IPS-20b (cell line): ENCODE measurements around the gene CNTN1.

Experiments
- H3K27ac ChIP-seq: one replicate; pipeline ENCODE4 v1.5.1; 2013; ENCODE audit warnings: low read length
- H3K27me3 ChIP-seq: 2 replicates; pipeline ENCODE4 v1.6.1; 2013; ENCODE audit warnings: mild to moderate bottlenecking, low read length, inconsistent platforms; ENCODE audit not compliant: insufficient read depth
- H3K36me3 ChIP-seq: 2 replicates; pipeline ENCODE4 v1.6.1; 2013; ENCODE audit warnings: low read depth, mild to moderate bottlenecking, inconsistent platforms, low read length, moderate library complexity; ENCODE audit not compliant: insufficient read depth
- H3K4me1 ChIP-seq: 2 replicates; pipeline ENCODE4 v1.6.1; 2013; ENCODE audit warnings: mild to moderate bottlenecking, control low read depth, inconsistent platforms, low read length, moderate library complexity; ENCODE audit not compliant: insufficient read depth
- H3K4me3 ChIP-seq: 2 replicates; pipeline ENCODE4 v1.5.1; 2013; ENCODE audit warnings: mild to moderate bottlenecking, low read length, inconsistent platforms
- H3K9ac ChIP-seq: 2 replicates; pipeline ENCODE4 v1.6.1; 2013; ENCODE audit warnings: low read depth, mild to moderate bottlenecking, inconsistent platforms, low read length, moderate library complexity
- H3K9me3 ChIP-seq: 2 replicates; pipeline ENCODE4 v1.6.1; 2013; ENCODE audit warnings: mild to moderate bottlenecking, low read depth, low read length, inconsistent platforms; ENCODE audit not compliant: insufficient read depth

CNTN1 gene

DNA sequence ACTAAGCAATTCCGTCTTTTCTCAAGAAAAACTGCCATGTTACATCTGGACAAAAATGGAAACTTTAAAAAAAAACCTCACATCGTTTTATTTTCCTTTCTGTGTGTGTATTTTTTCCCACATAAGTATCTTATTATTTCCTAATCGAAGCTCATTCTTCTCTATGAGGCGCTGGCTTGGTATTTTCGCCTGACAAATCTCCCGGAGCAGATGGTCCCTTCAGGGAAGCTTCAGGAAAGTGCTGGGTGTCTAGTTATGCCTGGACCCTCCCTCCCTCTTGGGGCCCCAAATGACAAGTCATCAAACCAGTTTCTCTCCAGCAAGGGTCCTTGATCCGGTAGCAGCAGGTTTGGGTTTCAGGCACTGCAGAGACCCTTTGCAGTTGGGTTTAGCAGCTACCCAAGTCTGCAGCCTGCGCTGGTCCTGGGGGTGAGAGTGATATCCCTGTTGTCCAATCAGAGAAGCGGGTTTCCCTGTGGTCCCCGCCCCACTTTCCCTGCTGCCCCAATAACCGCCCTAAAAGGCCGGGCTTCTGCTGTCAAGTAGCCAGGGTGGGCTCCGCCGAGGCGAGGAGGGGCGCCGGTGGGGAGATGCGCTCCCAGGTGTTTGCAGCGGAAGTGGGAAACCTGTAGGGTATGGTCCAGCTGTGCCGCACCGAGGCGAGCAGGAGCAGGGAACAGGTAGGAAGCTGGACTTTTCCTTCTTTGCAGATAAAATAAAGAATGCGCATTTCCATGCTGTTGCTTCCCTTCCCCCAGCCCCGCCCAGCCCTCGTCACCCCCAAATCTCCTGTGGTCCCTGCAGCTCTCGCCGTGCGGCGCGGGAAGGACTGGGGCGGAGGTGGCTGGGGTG lies at the start of gene CNTN1:
Gene CNTN1, plus strand, starts transcription at position 527 of the 852 bp plus-strand sequence.
- H3K36me3 ChIP-seq, result no peaks in the 10 kb centered on the region

DNA sequence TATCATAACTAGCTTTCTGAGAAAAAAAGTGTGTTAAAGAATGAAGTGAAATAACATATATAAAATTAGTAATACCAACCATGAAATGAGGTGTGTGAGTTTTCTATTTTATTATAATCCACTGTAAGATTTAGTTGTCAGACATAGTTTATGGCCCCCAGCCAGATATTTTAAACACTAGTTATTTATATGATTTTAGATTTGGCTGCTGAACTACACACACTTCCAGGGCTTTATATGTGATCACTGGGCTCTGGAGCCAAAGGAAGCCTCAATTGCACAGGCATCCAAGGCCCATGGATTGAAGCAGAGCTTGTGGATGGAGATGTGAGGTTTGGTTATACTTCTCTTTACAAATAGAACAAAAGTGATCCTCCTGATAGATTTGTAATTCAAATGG lies 48.7 kb upstream of the CNTN1 start:
- no peak overlapping the region for H3K4me3 ChIP-seq
- peaks cover 8% of the 10 kb centered on the region; the same call in 1 of the 2 replicates for H3K4me1 ChIP-seq
- no peak overlapping the region for H3K9ac ChIP-seq
- peaks cover 18% of the 10 kb centered on the region; the same call in 1 of the 2 replicates for H3K9me3 ChIP-seq
- no peak overlapping the region for H3K27ac ChIP-seq
- no peaks in the 10 kb centered on the region for H3K36me3 ChIP-seq
- no peaks in the 10 kb centered on the region for H3K27me3 ChIP-seq

More for the DNA sequence above, at the start of gene CNTN1:
- Histone ChIP-seq H3K27me3 (peaks cover 23% of the 10 kb centered on the region), H3K9ac (peak within 1 kb of the TSS; percentile 33; the same call in 1 of the 2 replicates), H3K4me1 (no peaks in the 10 kb centered on the region), H3K9me3 (no peaks in the 10 kb centered on the region), H3K4me3 (peak within 1 kb of the TSS; percentile 86), H3K27ac (no peak within 1 kb of the TSS)

DNA sequence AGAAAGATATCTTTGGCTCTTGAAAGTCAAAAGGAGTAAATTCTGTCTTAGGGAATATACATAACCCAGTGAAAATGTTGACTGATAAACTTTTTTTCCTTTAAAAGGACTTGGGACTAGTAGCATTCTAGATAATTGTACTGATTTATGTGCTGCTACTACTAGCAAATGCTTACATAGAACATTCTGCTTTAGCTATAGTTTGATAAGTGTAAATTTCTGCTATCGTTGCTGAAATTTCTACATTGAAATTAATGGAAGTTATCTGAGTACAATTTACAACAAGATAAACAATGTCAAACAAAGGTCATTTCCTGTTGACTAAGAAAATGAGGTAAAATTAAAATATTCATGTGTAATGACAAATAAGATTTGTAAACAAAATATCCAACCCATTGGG lies 48.3 kb upstream of the CNTN1 start:
- Histone ChIP-seq H3K27ac (no peak overlapping the region), H3K9ac (no peak overlapping the region), H3K36me3 (no peaks in the 10 kb centered on the region), H3K27me3 (no peaks in the 10 kb centered on the region), H3K9me3 (peaks cover 18% of the 10 kb centered on the region; the same call in 1 of the 2 replicates), H3K4me3 (no peak overlapping the region), H3K4me1 (peaks cover 11% of the 10 kb centered on the region; the same call in 1 of the 2 replicates)

DNA sequence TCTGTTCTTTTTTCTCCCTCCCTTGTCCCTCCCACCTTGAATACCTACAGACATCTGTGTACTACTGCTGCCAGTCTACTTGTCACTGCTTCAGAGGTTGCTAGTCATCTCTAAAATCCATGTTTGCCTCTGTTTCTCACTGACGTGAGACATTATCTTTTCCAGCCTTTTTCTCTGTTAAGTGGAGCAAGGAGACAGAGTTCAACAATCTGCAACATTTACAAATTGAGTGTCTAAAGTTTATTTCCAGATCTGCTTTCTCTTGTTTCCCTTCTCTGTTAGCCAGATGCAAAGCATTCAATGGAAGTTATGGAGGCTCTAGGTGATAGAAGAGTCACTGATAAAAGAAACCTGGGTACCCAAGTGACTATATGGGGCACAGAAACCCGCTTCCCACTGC lies 47.5 kb upstream of the CNTN1 start:
- Histone ChIP-seq H3K27me3 (no peaks in the 10 kb centered on the region), H3K4me3 (no peak overlapping the region), H3K27ac (no peak overlapping the region), H3K9ac (no peak overlapping the region), H3K4me1 (peaks cover 13% of the 10 kb centered on the region; the same call in 1 of the 2 replicates), H3K9me3 (peaks cover 18% of the 10 kb centered on the region; the same call in 1 of the 2 replicates), H3K36me3 (no peaks in the 10 kb centered on the region)

DNA sequence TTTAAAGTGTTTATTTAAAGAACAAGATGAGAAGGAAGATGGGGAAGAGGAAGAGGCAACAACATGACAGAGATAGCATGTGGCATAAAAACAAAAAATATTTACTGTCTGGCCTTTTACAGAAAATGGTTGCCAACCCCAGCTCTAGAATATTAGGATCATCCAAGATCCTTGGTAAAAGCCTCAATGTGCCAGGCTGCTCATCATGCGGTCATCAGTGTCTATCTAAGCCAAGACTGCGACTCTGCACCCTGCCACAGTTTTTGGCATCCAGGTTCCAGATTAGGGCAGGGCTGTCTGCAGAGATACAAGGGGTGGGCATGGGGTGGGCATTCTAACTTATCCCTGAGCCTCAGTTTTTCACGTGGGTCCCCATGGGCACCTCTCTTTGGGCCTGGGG lies 46.9 kb upstream of the CNTN1 start:
- H3K27ac ChIP-seq, result no peak overlapping the region
- peaks cover 18% of the 10 kb centered on the region; the same call in 1 of the 2 replicates for H3K9me3 ChIP-seq
- no peak overlapping the region for H3K4me3 ChIP-seq
- no peaks in the 10 kb centered on the region for H3K36me3 ChIP-seq
- H3K27me3 ChIP-seq, result no peaks in the 10 kb centered on the region
- no peak overlapping the region for H3K9ac ChIP-seq
- peaks cover 17% of the 10 kb centered on the region; the same call in 1 of the 2 replicates for H3K4me1 ChIP-seq

DNA sequence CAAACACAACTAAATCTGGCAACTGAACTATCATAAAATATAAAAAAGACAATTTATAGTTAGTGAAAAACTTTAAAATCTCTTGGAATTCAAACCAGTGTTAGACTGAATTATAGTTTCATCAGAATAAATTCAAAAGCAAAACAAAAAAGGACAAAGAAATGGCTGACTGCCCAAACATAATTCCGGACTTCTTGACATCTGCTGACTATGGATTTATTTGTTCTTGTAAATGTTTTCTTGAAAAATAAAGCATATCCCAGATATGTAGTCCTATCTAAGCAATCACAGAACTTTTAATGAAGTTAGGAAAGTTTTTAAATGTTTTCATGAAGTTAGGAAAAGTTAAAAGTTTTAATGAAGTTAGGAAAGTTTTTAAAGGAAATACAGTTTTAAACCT lies 45.8 kb upstream of the CNTN1 start:
- H3K9me3 ChIP-seq, result peaks cover 25% of the 10 kb centered on the region
- H3K4me3 ChIP-seq, result no peak overlapping the region
- H3K36me3 ChIP-seq, result no peaks in the 10 kb centered on the region
- no peak overlapping the region for H3K9ac ChIP-seq
- H3K4me1 ChIP-seq, result peaks cover 17% of the 10 kb centered on the region; the same call in 1 of the 2 replicates
- no peak overlapping the region for H3K27ac ChIP-seq
- no peaks in the 10 kb centered on the region for H3K27me3 ChIP-seq

DNA sequence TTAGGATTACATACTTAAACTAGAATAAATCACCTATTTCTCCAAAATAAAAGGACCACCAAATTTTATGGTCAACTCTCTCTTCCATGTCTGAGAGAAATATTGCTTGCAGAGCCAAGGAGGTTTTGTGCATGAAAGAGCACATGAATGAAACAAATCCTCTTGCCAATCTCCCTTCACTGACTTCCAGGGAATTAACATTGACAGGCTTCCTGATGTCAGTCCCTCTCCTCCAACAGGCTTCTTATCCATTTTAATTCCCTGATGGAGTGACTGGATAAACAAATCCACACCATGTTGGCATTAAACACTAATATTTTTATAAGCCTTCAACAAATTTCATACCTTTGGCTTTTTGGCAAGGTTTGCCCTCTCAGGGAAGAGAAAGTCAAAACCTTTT lies 45.3 kb upstream of the CNTN1 start:
- H3K36me3 ChIP-seq, result no peaks in the 10 kb centered on the region
- H3K4me1 ChIP-seq, result peaks cover 17% of the 10 kb centered on the region; the same call in 1 of the 2 replicates
- H3K9ac ChIP-seq, result no peak overlapping the region
- no peak overlapping the region for H3K27ac ChIP-seq
- H3K9me3 ChIP-seq, result peaks cover 30% of the 10 kb centered on the region
- no peak overlapping the region for H3K4me3 ChIP-seq
- no peaks in the 10 kb centered on the region for H3K27me3 ChIP-seq

DNA sequence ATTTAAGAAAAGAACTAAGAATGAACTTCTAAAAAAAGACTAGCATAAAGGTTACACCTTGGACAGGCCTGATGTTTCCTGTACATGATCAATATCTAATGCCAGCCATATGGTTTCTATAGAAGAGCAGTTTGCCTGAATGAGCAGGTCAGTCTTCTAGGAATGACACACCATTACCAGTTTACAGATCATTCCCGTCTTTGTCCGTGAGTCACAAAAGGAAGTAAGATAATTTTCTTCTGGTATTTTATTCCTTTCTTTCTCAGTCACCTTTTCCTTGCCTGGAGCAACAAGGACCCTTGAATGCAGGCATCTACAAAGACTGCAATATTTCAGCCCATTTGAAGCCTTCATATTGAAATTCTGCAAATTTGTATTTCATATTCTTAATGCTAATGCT lies 44.6 kb upstream of the CNTN1 start:
- no peak overlapping the region for H3K4me3 ChIP-seq
- no peaks in the 10 kb centered on the region for H3K36me3 ChIP-seq
- peaks cover 23% of the 10 kb centered on the region for H3K9me3 ChIP-seq
- H3K9ac ChIP-seq, result no peak overlapping the region
- H3K27ac ChIP-seq, result no peak overlapping the region
- H3K4me1 ChIP-seq, result peaks cover 17% of the 10 kb centered on the region; the same call in 1 of the 2 replicates
- no peaks in the 10 kb centered on the region for H3K27me3 ChIP-seq

DNA sequence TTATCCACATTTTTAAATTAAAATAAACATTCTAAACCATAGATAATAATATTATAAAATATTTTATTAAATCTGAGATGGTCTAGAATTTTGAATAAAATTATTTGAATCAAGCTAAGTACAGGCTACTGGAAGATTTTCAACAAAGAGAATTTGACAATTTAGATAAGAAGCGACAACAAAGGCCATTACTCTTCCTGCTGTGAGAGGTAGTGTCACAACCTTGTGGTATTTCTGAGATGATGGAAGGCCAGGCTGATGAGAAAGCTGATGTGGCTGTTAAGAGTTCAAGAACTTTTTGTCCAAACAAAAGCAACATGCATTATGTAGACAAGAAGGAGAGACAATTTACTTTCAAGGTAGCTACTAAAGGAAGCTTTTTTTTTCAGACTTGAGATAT lies 43.7 kb upstream of the CNTN1 start:
- H3K9me3 ChIP-seq, result peaks cover 14% of the 10 kb centered on the region
- no peaks in the 10 kb centered on the region for H3K27me3 ChIP-seq
- no peaks in the 10 kb centered on the region for H3K36me3 ChIP-seq
- H3K4me3 ChIP-seq, result no peak overlapping the region
- peaks cover 17% of the 10 kb centered on the region; the same call in 1 of the 2 replicates for H3K4me1 ChIP-seq
- H3K9ac ChIP-seq, result no peak overlapping the region
- no peak overlapping the region for H3K27ac ChIP-seq

DNA sequence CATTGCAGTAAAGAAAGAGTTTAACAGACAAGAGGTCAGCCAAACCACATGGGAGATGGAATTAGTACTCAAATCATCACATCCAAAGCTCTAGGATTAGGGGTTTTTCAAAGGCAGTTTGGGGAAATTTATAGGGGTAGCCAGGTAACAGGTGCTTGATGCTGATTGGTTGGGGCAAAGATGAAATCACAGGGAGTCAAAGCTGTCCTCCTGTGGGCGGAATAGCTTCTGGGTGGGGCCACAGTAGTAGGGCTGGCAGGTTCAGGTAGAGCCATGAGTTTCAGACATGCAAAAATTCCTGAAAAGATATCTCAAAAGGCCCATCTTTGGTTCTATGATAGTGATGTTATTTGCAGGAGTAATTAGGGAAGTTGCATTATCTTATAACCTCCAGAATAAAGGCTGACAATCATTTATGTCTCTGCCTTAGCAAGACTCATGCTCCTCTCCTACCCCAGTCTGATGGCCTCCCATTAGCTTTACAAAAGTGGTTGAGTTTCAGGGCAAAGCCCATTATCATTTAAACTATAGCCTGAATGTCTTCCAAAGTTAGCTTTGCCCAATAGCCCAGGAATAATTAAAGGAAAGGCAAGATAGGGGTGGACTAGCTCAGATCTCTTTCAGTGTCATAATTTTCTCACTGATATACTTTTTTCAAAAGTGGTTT lies 42.1 kb upstream of the CNTN1 start:
- no peaks in the 10 kb centered on the region for H3K27me3 ChIP-seq
- no peak overlapping the region for H3K27ac ChIP-seq
- peaks cover 17% of the 10 kb centered on the region; the same call in 1 of the 2 replicates for H3K4me1 ChIP-seq

DNA sequence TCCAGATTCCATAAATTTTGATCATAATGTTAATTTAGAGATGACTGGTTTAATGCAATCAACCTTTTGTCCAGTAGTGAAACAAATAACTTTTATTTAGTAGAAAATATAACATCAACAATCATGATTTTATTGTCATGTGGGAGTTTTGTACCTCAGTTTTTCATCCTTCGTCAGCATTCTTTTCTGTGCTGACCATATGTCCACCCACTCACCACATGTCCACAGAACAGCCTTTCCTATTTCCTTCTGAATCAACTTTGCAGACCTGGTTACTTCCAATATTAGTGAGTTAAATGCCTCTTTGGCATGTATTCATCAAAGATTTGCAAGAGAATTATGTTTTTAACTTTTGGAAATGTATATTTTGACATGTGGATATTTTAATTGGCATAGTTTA lies 36.8 kb upstream of the CNTN1 start:
- no peak overlapping the region for H3K9ac ChIP-seq
- H3K27ac ChIP-seq, result no peak overlapping the region
- no peaks in the 10 kb centered on the region for H3K27me3 ChIP-seq
- H3K9me3 ChIP-seq, result peaks cover 12% of the 10 kb centered on the region
- H3K36me3 ChIP-seq, result no peaks in the 10 kb centered on the region
- H3K4me1 ChIP-seq, result no peaks in the 10 kb centered on the region
- no peak overlapping the region for H3K4me3 ChIP-seq

More for the DNA sequence above, 42.1 kb upstream of the CNTN1 start:
- H3K9me3 ChIP-seq, result peaks cover 12% of the 10 kb centered on the region
- no peak overlapping the region for H3K4me3 ChIP-seq
- no peak overlapping the region for H3K9ac ChIP-seq
- H3K36me3 ChIP-seq, result no peaks in the 10 kb centered on the region
